Epithelial cell of esophagus (primary cell): ENCODE data around the gene FURIN.

Experiments
- DNase-seq: peaks from one replicate; pipeline ENCODE4 v3.0.0; 2010; ENCODE audit warnings: low read depth
- H3K4me3 ChIP-seq: 2 replicates; pipeline ENCODE4 v1.5.1; 2011; ENCODE audit warnings: mild to moderate bottlenecking, low read length, control low read depth
- CTCF ChIP-seq: IDR thresholded peaks from 2 replicates; pipeline ENCODE4 v1.5.1; 2011; ENCODE audit warnings: low read depth, mild to moderate bottlenecking, low read length, control low read depth, inconsistent platforms; ENCODE audit not compliant: insufficient read depth; ENCODE audit errors: missing control alignments

The FURIN gene

GRCh38 chr15:90932660-90932991 is 64.2 kb downstream of the FURIN start:
- no peak overlapping the region for H3K4me3 ChIP-seq
- TF ChIP-seq CTCF = no peak

More at GRCh38 chr15:90932660-90932991, 64.2 kb downstream of the FURIN start:
- DNase-seq = no peak
